Mesothelial cell of epicardium (in vitro differentiated cells): Measurements from ENCODE around the gene FCMR. TPM values are rescaled to one million over a fixed set of nuclear protein-coding genes. Genes with fewer than 3 reads are reported as not detected.

ENCODE experiments used
- DNase-seq, 2 experiments: peaks; one replicate each; pipeline ENCODE4 v3.0.0; 2021; ENCODE audit warnings: low spot score in 2 of 2; ENCODE audit not compliant: unreplicated experiment in 2 of 2
- H3K27ac Mint-ChIP-seq: 2 replicates; pipeline ENCODE4 v1.8.0; 2021; ENCODE audit warnings: mixed read lengths
- H3K27me3 Mint-ChIP-seq: 2 replicates; pipeline ENCODE4 v1.8.0; 2021; ENCODE audit warnings: low read depth, mixed read lengths
- H3K36me3 Mint-ChIP-seq: 2 replicates; pipeline ENCODE4 v1.8.0; 2021; ENCODE audit warnings: mixed read lengths
- H3K4me1 Mint-ChIP-seq: 2 replicates; pipeline ENCODE4 v1.8.0; 2021; ENCODE audit warnings: mixed read lengths
- H3K4me3 Mint-ChIP-seq: 2 replicates; pipeline ENCODE4 v1.8.0; 2021; ENCODE audit warnings: mild to moderate bottlenecking, moderate library complexity, mixed read lengths
- H3K9me3 Mint-ChIP-seq: 2 replicates; pipeline ENCODE4 v1.8.0; 2021; ENCODE audit warnings: mixed read lengths
- total RNA-seq: library from RNA; stranded (reverse); gene quantifications from 3 replicates; pipeline ENCODE4 v1.2.1, GENCODE V29; 2021
- TF ChIP-seq, protein P1 (sequence below): fragments of 200-600 bp; sonication (generic); IDR thresholded peaks from one replicate; pipeline ENCODE4 v1.5.0; 2021; ENCODE audit warnings: antibody characterized with exemption; ENCODE audit not compliant: unreplicated experiment

The FCMR gene
- total RNA-seq, 1 donor from 2014 or later: not detected

DNA sequence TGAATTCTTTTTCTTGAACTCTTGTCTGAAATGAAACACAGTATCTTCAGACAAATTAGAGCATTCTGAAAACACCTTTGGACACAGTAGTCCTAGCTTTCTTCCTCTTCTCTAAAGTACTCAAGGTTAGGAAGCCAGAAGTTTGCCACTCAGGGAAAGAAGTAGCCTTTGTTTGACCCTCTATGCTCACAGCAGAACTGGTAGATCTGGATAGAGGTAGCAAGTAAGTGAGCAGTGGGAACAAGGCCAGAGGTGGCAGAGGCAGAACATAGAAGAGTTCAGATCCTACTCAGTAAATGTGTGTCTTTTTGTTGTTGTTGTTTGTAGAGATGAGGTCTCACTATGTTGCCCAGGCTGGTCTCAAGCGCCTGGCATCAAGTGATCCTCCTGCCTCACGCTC lies 31.9 kb upstream of the FCMR start:
- H3K4me1 Mint-ChIP-seq: peaks cover 15% of the 10 kb centered on the region
- peaks cover 5% of the 10 kb centered on the region for H3K9me3 Mint-ChIP-seq
- TF ChIP-seq, protein P1, sequence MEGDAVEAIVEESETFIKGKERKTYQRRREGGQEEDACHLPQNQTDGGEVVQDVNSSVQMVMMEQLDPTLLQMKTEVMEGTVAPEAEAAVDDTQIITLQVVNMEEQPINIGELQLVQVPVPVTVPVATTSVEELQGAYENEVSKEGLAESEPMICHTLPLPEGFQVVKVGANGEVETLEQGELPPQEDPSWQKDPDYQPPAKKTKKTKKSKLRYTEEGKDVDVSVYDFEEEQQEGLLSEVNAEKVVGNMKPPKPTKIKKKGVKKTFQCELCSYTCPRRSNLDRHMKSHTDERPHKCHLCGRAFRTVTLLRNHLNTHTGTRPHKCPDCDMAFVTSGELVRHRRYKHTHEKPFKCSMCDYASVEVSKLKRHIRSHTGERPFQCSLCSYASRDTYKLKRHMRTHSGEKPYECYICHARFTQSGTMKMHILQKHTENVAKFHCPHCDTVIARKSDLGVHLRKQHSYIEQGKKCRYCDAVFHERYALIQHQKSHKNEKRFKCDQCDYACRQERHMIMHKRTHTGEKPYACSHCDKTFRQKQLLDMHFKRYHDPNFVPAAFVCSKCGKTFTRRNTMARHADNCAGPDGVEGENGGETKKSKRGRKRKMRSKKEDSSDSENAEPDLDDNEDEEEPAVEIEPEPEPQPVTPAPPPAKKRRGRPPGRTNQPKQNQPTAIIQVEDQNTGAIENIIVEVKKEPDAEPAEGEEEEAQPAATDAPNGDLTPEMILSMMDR: no peak
- peaks cover 13% of the 10 kb centered on the region for H3K27me3 Mint-ChIP-seq
- H3K27ac Mint-ChIP-seq: no peak overlapping the region
- no peaks in the 10 kb centered on the region for H3K36me3 Mint-ChIP-seq
- H3K4me3 Mint-ChIP-seq: no peak overlapping the region
- DNase-seq: no peak

DNA sequence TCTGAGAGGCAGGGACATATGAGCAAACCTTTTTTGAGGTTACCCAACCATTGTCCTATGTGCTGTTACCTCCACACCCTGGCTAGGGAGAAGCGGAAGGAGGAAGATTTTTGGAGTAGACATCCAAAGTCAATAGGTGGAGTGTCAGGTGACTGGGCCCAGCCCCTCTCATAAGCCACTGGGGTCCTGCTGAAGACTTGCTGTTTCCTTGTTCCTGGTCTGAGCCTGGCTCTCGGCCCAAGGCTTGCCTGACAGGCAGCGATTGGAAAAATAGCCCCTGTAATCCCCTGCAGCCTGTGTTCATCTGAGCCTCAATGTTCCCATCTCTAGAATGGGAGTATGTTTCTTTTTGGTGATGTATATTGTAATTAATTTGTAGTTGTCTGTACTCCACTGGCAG lies 31.4 kb upstream of the FCMR start:
- H3K27ac Mint-ChIP-seq: no peak overlapping the region
- peaks cover 16% of the 10 kb centered on the region for H3K27me3 Mint-ChIP-seq
- no peak overlapping the region for H3K4me3 Mint-ChIP-seq
- TF ChIP-seq, protein P1: no peak
- no peak for DNase-seq
- H3K9me3 Mint-ChIP-seq: peaks cover 5% of the 10 kb centered on the region
- peaks cover 15% of the 10 kb centered on the region for H3K4me1 Mint-ChIP-seq
- no peaks in the 10 kb centered on the region for H3K36me3 Mint-ChIP-seq

DNA sequence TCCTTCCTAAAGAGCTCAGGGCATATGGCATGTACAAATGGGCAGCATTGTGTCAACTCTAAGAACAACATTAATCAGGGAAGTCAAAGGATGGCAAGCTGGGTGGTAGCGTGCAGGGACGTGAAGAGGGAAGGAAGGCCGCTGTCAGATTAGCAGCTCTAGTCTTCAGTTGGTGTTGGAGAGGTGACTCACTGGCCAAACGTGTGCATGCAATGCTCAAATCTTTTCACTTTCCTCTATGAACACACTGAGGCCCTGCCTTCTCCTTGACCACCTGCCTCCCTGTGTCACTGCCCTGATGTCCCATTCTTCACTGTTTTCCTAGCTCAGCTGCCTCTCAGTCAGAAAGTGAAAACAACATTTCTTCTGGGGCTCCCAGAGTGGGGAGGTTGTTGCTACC lies 30.4 kb upstream of the FCMR start:
- Mint-ChIP-seq H3K4me1 (peaks cover 17% of the 10 kb centered on the region), H3K9me3 (peaks cover 5% of the 10 kb centered on the region), H3K36me3 (no peaks in the 10 kb centered on the region), H3K27me3 (peaks cover 22% of the 10 kb centered on the region), H3K27ac (no peak overlapping the region), H3K4me3 (no peak overlapping the region)
- TF ChIP-seq, protein P1: no peak
- DNase-seq: no peak

DNA sequence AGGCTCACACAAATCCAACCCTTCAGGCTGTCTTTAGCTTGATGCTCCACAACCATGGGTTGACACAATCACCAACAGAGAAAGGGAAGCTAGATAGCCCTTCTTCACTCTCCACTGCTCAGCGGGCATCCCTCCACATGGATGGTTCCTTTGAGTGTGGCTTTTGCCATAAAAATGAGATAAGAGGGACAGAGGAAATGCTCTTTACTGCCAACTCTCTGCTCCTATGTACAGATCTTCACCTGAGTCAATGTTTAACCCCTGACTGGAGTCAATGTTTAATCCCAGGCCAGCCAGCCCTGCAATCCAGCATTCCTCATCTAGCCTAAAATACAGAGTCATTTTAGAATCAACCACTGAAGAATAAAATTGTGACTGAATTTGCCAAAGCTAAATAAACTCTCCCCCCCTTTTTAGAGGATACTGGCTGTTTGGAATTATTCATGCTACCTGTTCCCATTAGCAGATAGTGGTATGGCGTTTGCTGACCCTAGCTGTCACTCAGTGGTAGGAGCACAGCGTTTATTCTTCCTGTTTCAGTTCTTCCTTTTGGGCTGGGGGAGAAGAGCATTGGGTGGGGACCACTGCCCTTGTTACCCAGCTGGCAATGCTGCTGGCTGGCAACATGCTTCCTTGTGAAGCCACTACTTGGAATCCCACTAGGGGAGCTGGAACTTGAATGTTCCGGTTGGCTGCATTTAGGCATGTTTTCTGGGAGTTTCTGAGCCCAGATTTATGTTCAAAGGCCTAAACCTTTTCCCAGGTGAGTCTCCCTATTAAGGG lies 29.8 kb upstream of the FCMR start:
- DNase-seq: no peak
- no peak overlapping the region for H3K27ac Mint-ChIP-seq
- H3K9me3 Mint-ChIP-seq: peaks cover 5% of the 10 kb centered on the region
- H3K36me3 Mint-ChIP-seq: no peaks in the 10 kb centered on the region
- TF ChIP-seq, protein P1: no peak
- peaks cover 29% of the 10 kb centered on the region for H3K27me3 Mint-ChIP-seq
- H3K4me3 Mint-ChIP-seq: no peak overlapping the region
- peaks cover 17% of the 10 kb centered on the region for H3K4me1 Mint-ChIP-seq

DNA sequence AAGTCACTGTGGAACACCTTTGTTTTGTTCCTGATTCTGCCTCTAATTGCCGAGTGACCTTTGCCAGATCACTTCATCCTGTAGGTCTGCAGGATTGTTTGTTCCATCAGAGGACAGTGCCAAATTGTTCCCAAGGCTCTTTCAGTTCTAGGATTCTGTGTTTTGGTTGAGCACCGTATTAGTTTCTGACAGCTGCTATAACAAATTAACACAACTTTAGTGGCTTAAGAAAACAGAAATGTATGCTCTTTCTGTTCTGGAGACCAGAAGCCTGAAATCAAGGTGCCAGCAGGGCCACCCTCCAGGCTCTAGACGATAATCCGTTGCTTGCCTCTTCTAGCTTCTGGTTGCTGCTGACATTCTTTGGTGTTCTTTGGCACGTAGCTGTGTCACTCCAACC lies 27.9 kb upstream of the FCMR start:
- peaks cover 5% of the 10 kb centered on the region for H3K9me3 Mint-ChIP-seq

More for the DNA sequence above, 27.9 kb upstream of the FCMR start:
- DNase-seq: no peak
- Mint-ChIP-seq H3K36me3 (no peaks in the 10 kb centered on the region), H3K4me3 (no peak overlapping the region), H3K27me3 (peaks cover 48% of the 10 kb centered on the region), H3K27ac (no peak overlapping the region), H3K4me1 (peaks cover 9% of the 10 kb centered on the region)
- TF ChIP-seq, protein P1: no peak
